NCI-H774 (cell line): ENCODE results near the gene ZNF829.

Source experiments
- DNase-seq: peaks from one replicate; lab custom pipeline; 2025; lab: John Stamatoyannopoulos, UW

The ZNF829 gene

GRCh38 chr19:36915992-36916830 is at the start of gene ZNF829, which contains the start of gene ZNF568:
ZNF829 (minus strand) TSS chr19:36916291; CDS start chr19:36915167, 1,124 bp downstream.
ZNF568 (plus strand) TSS chr19:36916332; CDS start chr19:36922771, 6,439 bp downstream.
- peak; percentile 55 for DNase-seq

GRCh38 chr19:36963280-36963679 is 47.2 kb upstream of the ZNF829 start:
- peak; percentile 48 for DNase-seq

GRCh38 chr19:36962346-36962745 is 46.3 kb upstream of the ZNF829 start:
- DNase-seq = no peak

GRCh38 chr19:36950335-36951119 is 34.4 kb upstream of the ZNF829 start:
- DNase-seq = no peak

- no peak for DNase-seq
Observed at GRCh38 chr19:36939153-36939552, 23.1 kb upstream of the ZNF829 start.

GRCh38 chr19:36931684-36932083 is 15.6 kb upstream of the ZNF829 start:
- DNase-seq = no peak

GRCh38 chr19:36918090-36918489 is 2.0 kb upstream of the ZNF829 start:
- no peak for DNase-seq

GRCh38 chr19:36916991-36917390 is 900 bp upstream of the ZNF829 start:
- no peak for DNase-seq

GRCh38 chr19:36898422-36898821 is 17.7 kb downstream of the ZNF829 start:
- DNase-seq = no peak

GRCh38 chr19:36894849-36895383 is 21.2 kb downstream of the ZNF829 start:
- DNase-seq = no peak

GRCh38 chr19:36891768-36892357 is 24.2 kb downstream of the ZNF829 start:
- DNase-seq = no peak

GRCh38 chr19:36876993-36877938 is 38.8 kb downstream of the ZNF829 start:
- no peak for DNase-seq

- DNase-seq = no peak
Observed at GRCh38 chr19:36851898-36852297, 64.2 kb downstream of the ZNF829 start.

- peak; percentile 90 for DNase-seq
Observed at GRCh38 chr19:36850559-36851442, 65.3 kb downstream of the ZNF829 start, which contains the start of gene ZNF345. ZNF345 (plus strand) TSS chr19:36850876; CDS start chr19:36876831, 25,955 bp downstream.

- peak; percentile 81 for DNase-seq
Observed at GRCh38 chr19:36849701-36850558, 66.2 kb downstream of the ZNF829 start.

- no peak for DNase-seq
Observed at GRCh38 chr19:36847968-36848367, 68.1 kb downstream of the ZNF829 start.

GRCh38 chr19:36838784-36839324 is 77.2 kb downstream of the ZNF829 start:
- peak; percentile 33 for DNase-seq
